ENCODE data around the gene TJP2. TPM values are rescaled to one million over a fixed set of nuclear protein-coding genes. Genes with fewer than 3 reads are reported as not detected.

The TJP2 gene
- total RNA-seq, 2 donors from 2014 or later = 207 to 226 TPM

- Histone ChIP-seq H3K9me3 (no peaks in the 10 kb centered on the region), H3K27me3 (replicated peaks; ENCODE audit: insufficient read depth) (no peaks in the 10 kb centered on the region), H3K36me3 (peaks cover 50% of the 10 kb centered on the region), H3K27ac (no peak overlapping the region), H3K4me3 (no peak overlapping the region), H3K4me1 (ENCODE audit: control insufficient read depth in 1 of 2, low read depth in 2 of 2) (peaks cover 0 to 6% of the 10 kb centered on the region in 2 donors)
- DNase-seq (ENCODE audit: low spot score) (no peak), ATAC-seq (ENCODE audit: insufficient number of reproducible peaks, low FRiP score, low read depth) (no peak)
- TF ChIP-seq, protein P1, sequence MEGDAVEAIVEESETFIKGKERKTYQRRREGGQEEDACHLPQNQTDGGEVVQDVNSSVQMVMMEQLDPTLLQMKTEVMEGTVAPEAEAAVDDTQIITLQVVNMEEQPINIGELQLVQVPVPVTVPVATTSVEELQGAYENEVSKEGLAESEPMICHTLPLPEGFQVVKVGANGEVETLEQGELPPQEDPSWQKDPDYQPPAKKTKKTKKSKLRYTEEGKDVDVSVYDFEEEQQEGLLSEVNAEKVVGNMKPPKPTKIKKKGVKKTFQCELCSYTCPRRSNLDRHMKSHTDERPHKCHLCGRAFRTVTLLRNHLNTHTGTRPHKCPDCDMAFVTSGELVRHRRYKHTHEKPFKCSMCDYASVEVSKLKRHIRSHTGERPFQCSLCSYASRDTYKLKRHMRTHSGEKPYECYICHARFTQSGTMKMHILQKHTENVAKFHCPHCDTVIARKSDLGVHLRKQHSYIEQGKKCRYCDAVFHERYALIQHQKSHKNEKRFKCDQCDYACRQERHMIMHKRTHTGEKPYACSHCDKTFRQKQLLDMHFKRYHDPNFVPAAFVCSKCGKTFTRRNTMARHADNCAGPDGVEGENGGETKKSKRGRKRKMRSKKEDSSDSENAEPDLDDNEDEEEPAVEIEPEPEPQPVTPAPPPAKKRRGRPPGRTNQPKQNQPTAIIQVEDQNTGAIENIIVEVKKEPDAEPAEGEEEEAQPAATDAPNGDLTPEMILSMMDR (IDR thresholded peaks at IDR 0.05) = no peak
Measured at GRCh38 chr9:69250681-69251080, 76.6 kb downstream of the TJP2 start.

GRCh38 chr9:69252436-69252835 lies 78.4 kb downstream of the TJP2 start:
- TF ChIP-seq, protein P1 (IDR thresholded peaks at IDR 0.05) = no peak
- no peak for DNase-seq (ENCODE audit: low spot score)
- Histone ChIP-seq H3K27me3 (replicated peaks; ENCODE audit: insufficient read depth) (no peaks in the 10 kb centered on the region), H3K4me3 (no peak overlapping the region), H3K4me1 (ENCODE audit: control insufficient read depth in 1 of 2, low read depth in 2 of 2) (peaks cover 0 to 6% of the 10 kb centered on the region in 2 donors), H3K27ac (peak overlapping the region in 1 of 2 donors; percentile 6), H3K36me3 (peaks cover 45% of the 10 kb centered on the region), H3K9me3 (no peaks in the 10 kb centered on the region)
- ATAC-seq (ENCODE audit: insufficient number of reproducible peaks, low FRiP score, low read depth) = no peak

DNA sequence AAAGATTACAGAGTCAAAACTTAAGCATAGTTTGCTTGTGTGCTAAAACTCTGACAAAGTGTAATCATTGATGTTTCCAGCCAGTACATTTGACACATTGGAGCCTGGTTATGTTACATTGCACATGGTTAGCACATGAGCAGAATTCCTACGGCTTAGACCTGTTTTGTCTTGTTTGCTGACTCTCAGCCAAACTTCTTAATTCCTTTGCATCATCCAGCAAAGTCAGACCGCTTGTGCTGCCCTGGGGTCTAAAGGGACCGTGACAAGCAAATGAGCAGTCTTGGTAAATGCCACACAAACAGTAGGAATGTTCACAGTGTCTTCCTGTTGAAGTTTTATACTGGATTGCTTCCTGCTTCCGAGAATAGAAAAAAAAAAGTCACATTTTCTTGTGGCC lies 79.0 kb downstream of the TJP2 start:
- ATAC-seq (ENCODE audit: insufficient number of reproducible peaks, low FRiP score, low read depth) (no peak), DNase-seq (ENCODE audit: low spot score) (no peak)
- Histone ChIP-seq H3K4me3 (no peak overlapping the region), H3K27me3 (replicated peaks; ENCODE audit: insufficient read depth) (no peaks in the 10 kb centered on the region), H3K4me1 (ENCODE audit: control insufficient read depth in 1 of 2, low read depth in 2 of 2) (peaks cover 0 to 6% of the 10 kb centered on the region in 2 donors), H3K27ac (peak overlapping the region in 1 of 2 donors; percentile 6), H3K36me3 (peaks cover 38% of the 10 kb centered on the region), H3K9me3 (no peaks in the 10 kb centered on the region)
- TF ChIP-seq, protein P1 (IDR thresholded peaks at IDR 0.05) = no peak

- H3K9me3 ChIP-seq = no peaks in the 10 kb centered on the region
- no peak overlapping the region for H3K4me3 ChIP-seq
- TF ChIP-seq, protein P1 (IDR thresholded peaks at IDR 0.05) = no peak
- peaks cover 36% of the 10 kb centered on the region for H3K36me3 ChIP-seq
- H3K27me3 ChIP-seq (replicated peaks; ENCODE audit: insufficient read depth) = no peaks in the 10 kb centered on the region
- DNase-seq (ENCODE audit: low spot score) (no peak), ATAC-seq (ENCODE audit: insufficient number of reproducible peaks, low FRiP score, low read depth) (no peak)
- peaks cover 0 to 6% of the 10 kb centered on the region in 2 donors for H3K4me1 ChIP-seq (ENCODE audit: control insufficient read depth in 1 of 2, low read depth in 2 of 2)
- H3K27ac ChIP-seq = no peak overlapping the region
Measured at GRCh38 chr9:69254223-69254622, 80.1 kb downstream of the TJP2 start.

DNA sequence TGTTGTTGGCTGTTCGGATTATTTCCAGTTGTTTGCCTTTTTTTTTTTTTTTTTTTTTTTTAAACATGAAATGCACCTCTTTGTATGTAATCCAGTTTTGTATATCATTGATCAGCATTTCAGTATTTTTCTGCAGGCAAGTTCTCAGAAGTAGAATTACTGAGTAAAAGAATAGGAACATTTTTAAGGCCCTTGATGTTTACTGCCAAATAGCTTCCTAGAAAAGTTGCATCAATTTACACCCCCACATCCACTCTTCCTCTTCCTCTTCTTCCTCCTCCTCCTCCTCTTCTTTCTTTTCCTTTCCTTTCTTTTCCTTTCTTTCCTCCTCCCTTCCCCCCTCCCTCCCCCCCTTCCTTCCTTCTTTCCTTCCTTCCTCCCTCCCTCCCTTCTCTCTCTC lies 81.5 kb downstream of the TJP2 start:
- Histone ChIP-seq H3K9me3 (no peaks in the 10 kb centered on the region), H3K4me1 (ENCODE audit: control insufficient read depth in 1 of 2, low read depth in 2 of 2) (peaks cover 0 to 6% of the 10 kb centered on the region in 2 donors), H3K27ac (no peak overlapping the region), H3K36me3 (peaks cover 33% of the 10 kb centered on the region), H3K4me3 (no peak overlapping the region), H3K27me3 (replicated peaks; ENCODE audit: insufficient read depth) (no peaks in the 10 kb centered on the region)
- ATAC-seq (ENCODE audit: insufficient number of reproducible peaks, low FRiP score, low read depth) (no peak), DNase-seq (ENCODE audit: low spot score) (no peak)
- TF ChIP-seq, protein P1 (IDR thresholded peaks at IDR 0.05) = no peak
